ENCODE results near the gene ATRN.

The ATRN gene

GRCh38 chr20:3632311-3633004, 161.6 kb downstream of the ATRN start:
- peak; percentile 2 for TF ChIP-seq CTCF (IDR thresholded peaks at IDR 0.05; ENCODE audit: low read depth, low read length)

GRCh38 chr20:3633913-3634478, 163.2 kb downstream of the ATRN start:
- DNase-seq (ENCODE audit: low read depth in 2 of 2): no peak
- H3K4me3 ChIP-seq (replicated peaks in 1 of 2; ENCODE audit: low read depth in 2 of 2, low read length in 2 of 2): no peak overlapping the region
- TF ChIP-seq CTCF (IDR thresholded peaks at IDR 0.05; ENCODE audit: low read depth, low read length): no peak

More at GRCh38 chr20:3632311-3633004, 161.6 kb downstream of the ATRN start:
- no peak for DNase-seq (ENCODE audit: low read depth in 2 of 2)
- H3K4me3 ChIP-seq (replicated peaks in 1 of 2; ENCODE audit: low read depth in 2 of 2, low read length in 2 of 2): no peak overlapping the region

- DNase-seq (ENCODE audit: low read depth in 2 of 2): peak in 1 of 2 donors; percentile 42
- no peak overlapping the region for H3K4me3 ChIP-seq (replicated peaks in 1 of 2; ENCODE audit: low read depth in 2 of 2, low read length in 2 of 2)
- no peak for TF ChIP-seq CTCF (IDR thresholded peaks at IDR 0.05; ENCODE audit: low read depth, low read length)
Measured at GRCh38 chr20:3635346-3635745, 164.5 kb downstream of the ATRN start.

GRCh38 chr20:3640259-3640658, 169.4 kb downstream of the ATRN start:
- H3K4me3 ChIP-seq (replicated peaks in 1 of 2; ENCODE audit: low read depth in 2 of 2, low read length in 2 of 2): no peak overlapping the region
- DNase-seq (ENCODE audit: low read depth in 2 of 2): no peak
- no peak for TF ChIP-seq CTCF (IDR thresholded peaks at IDR 0.05; ENCODE audit: low read depth, low read length)

- no peak for TF ChIP-seq CTCF (IDR thresholded peaks at IDR 0.05; ENCODE audit: low read depth, low read length)
- no peak for DNase-seq (ENCODE audit: low read depth in 2 of 2)
- no peak overlapping the region for H3K4me3 ChIP-seq (replicated peaks in 1 of 2; ENCODE audit: low read depth in 2 of 2, low read length in 2 of 2)
Measured at GRCh38 chr20:3645309-3646066, 174.7 kb downstream of the ATRN start.

GRCh38 chr20:3646067-3646440, 175.2 kb downstream of the ATRN start:
- TF ChIP-seq CTCF (IDR thresholded peaks at IDR 0.05; ENCODE audit: low read depth, low read length): no peak
- no peak overlapping the region for H3K4me3 ChIP-seq (replicated peaks in 1 of 2; ENCODE audit: low read depth in 2 of 2, low read length in 2 of 2)
- DNase-seq (ENCODE audit: low read depth in 2 of 2): peak in 1 of 2 donors; percentile 20
